HG03139 (cell line): ENCODE data around the gene PDE9A.
"Not testable (repeated sequence)": the region's sequence is repeated elsewhere in the genome, so short reads cannot be mapped to it uniquely, and the experiment has no call there.

Experiments
- ATAC-seq: cut with Tn5 transposase; IDR thresholded peaks from one replicate; pipeline ENCODE4 v1.9.1; 2021; ENCODE audit not compliant: unreplicated experiment

Gene PDE9A

GRCh38 chr21:42624095-42624790 is 29.2 kb upstream of the PDE9A start:
- ATAC-seq, result no peak

- no peak for ATAC-seq
Measured at GRCh38 chr21:42624936-42625335, 28.5 kb upstream of the PDE9A start.

- no peak for ATAC-seq
Measured at GRCh38 chr21:42626171-42626570, 27.2 kb upstream of the PDE9A start.

- no peak for ATAC-seq
Measured at GRCh38 chr21:42627527-42628289, 25.7 kb upstream of the PDE9A start.

GRCh38 chr21:42628466-42629061 is 24.9 kb upstream of the PDE9A start:
- ATAC-seq, result not testable (repeated sequence)

- no peak for ATAC-seq
Measured at GRCh38 chr21:42629933-42630589, 23.4 kb upstream of the PDE9A start.

- ATAC-seq, result no peak
Measured at GRCh38 chr21:42630626-42631025, 22.8 kb upstream of the PDE9A start.

GRCh38 chr21:42631142-42631541 is 22.3 kb upstream of the PDE9A start:
- ATAC-seq, result no peak

- ATAC-seq, result no peak
Measured at GRCh38 chr21:42632336-42632751, 21.1 kb upstream of the PDE9A start.

GRCh38 chr21:42632771-42633690 is 20.4 kb upstream of the PDE9A start:
- ATAC-seq, result no peak

GRCh38 chr21:42633858-42634257 is 19.6 kb upstream of the PDE9A start:
- no peak for ATAC-seq

- no peak for ATAC-seq
Measured at GRCh38 chr21:42635848-42636519, 17.4 kb upstream of the PDE9A start.

GRCh38 chr21:42636520-42637266 is 16.7 kb upstream of the PDE9A start:
- no peak for ATAC-seq

- ATAC-seq, result no peak
Measured at GRCh38 chr21:42637267-42638041, 16.0 kb upstream of the PDE9A start.

- ATAC-seq, result no peak
Measured at GRCh38 chr21:42638266-42638863, 15.1 kb upstream of the PDE9A start.

GRCh38 chr21:42639646-42640152 is 13.7 kb upstream of the PDE9A start:
- ATAC-seq, result no peak

- no peak for ATAC-seq
Measured at GRCh38 chr21:42640486-42640885, 12.9 kb upstream of the PDE9A start.
